PC-3 (cell line): ENCODE results near the gene ZNF660. TPM values are rescaled to one million over a fixed set of nuclear protein-coding genes. Genes with fewer than 3 reads are reported as not detected.
"Not testable (repeated sequence)": the region's sequence is repeated elsewhere in the genome, so short reads cannot be mapped to it uniquely, and the experiment has no call there.

ENCODE experiments used
- ATAC-seq: fragments of 200-7000 bp; cut with Tn5 transposase; 2 replicates; pipeline ENCODE4 v1.9.1; 2020; ENCODE audit warnings: mild to moderate bottlenecking, moderate library complexity
- Bru-seq: library from RNA; stranded (reverse); fragments of 400-500 nt; gene quantifications from one replicate; lab custom pipeline; 2021; lab: Mats Ljungman, UMichigan
- BruChase-seq, 2 experiments: library from RNA; stranded (reverse); fragments of 400-500 nt; gene quantifications; one replicate each; lab custom pipeline; 2021; lab: Mats Ljungman, UMichigan
- BruUV-seq: library from RNA; stranded (reverse); fragments of 400-500 nt; replicated peaks from 2 replicates; lab custom pipeline; 2021; lab: Mats Ljungman, UMichigan
- CTCF ChIA-PET: fragments of 300-600 bp; sonication (Branson Sonifier 250); formaldehyde crosslinking; loops from one replicate; lab custom pipeline; 2022; ENCODE audit warnings: antibody characterized with exemption; lab: Charles Lee
- POLR2A ChIA-PET: fragments of 300-600 bp; sonication (Branson Sonifier 250); formaldehyde crosslinking; loops from one replicate; lab custom pipeline; 2022; ENCODE audit warnings: antibody characterized with exemption; ENCODE audit not compliant: unreplicated experiment; lab: Charles Lee
- DNase-seq: peaks from one replicate; pipeline ENCODE4 v3.0.0-alpha.2; 2015
- H2AFZ ChIP-seq: fragments of 300-600 bp; sonication (generic); 2 replicates; pipeline ENCODE4 v1.6.0; 2016; ENCODE audit warnings: antibody characterized with exemption, low read length
- H3F3A ChIP-seq: fragments of 300-600 bp; sonication (generic); one replicate; pipeline ENCODE4 v1.6.0; 2017; ENCODE audit warnings: antibody characterized with exemption, low read length, control low read depth, mild to moderate bottlenecking; ENCODE audit not compliant: unreplicated experiment
- H3K27ac ChIP-seq: fragments of 300-600 bp; sonication (generic); 2 replicates; pipeline ENCODE4 v1.5.1; 2016; ENCODE audit warnings: mild to moderate bottlenecking, low read length
- H3K27me3 ChIP-seq: fragments of 300-600 bp; sonication (generic); 2 replicates; pipeline ENCODE4 v1.6.1; 2016; ENCODE audit warnings: low read length, mixed read lengths
- H3K36me3 ChIP-seq: fragments of 300-600 bp; sonication (generic); 2 replicates; pipeline ENCODE4 v1.6.1; 2016; ENCODE audit warnings: low read depth, mixed run types, low read length, mixed read lengths
- H3K4me1 ChIP-seq: fragments of 300-600 bp; sonication (generic); 2 replicates; pipeline ENCODE4 v1.5.1; 2016; ENCODE audit warnings: low read length; ENCODE audit not compliant: insufficient read depth
- H3K4me2 ChIP-seq: fragments of 300-600 bp; sonication (generic); 2 replicates; pipeline ENCODE4 v1.6.0; 2016; ENCODE audit warnings: low read length
- H3K4me3 ChIP-seq: fragments of 300-600 bp; sonication (generic); 2 replicates; pipeline ENCODE4 v1.5.1; 2016; ENCODE audit warnings: mild to moderate bottlenecking, low read length, mixed read lengths
- H3K79me2 ChIP-seq: fragments of 300-600 bp; sonication (generic); 2 replicates; pipeline ENCODE4 v1.6.1; 2017; ENCODE audit warnings: low read length, mixed read lengths
- H3K9ac ChIP-seq: fragments of 300-600 bp; sonication (generic); 2 replicates; pipeline ENCODE4 v1.6.0; 2016; ENCODE audit warnings: mild to moderate bottlenecking, low read length
- H3K9me2 ChIP-seq: fragments of 300-600 bp; sonication (generic); replicated peaks from 2 replicates; pipeline ENCODE4 v1.6.1; 2016; ENCODE audit warnings: mixed run types, low read length, mixed read lengths
- H3K9me3 ChIP-seq: fragments of 300-600 bp; sonication (generic); 2 replicates; pipeline ENCODE4 v1.6.1; 2016; ENCODE audit warnings: low read length, mixed read lengths
- H4K20me1 ChIP-seq: fragments of 300-600 bp; sonication (generic); 2 replicates; pipeline ENCODE4 v1.6.1; 2016; ENCODE audit warnings: low read length, mixed read lengths
- CTCF ChIP-seq: fragments of 300-600 bp; sonication (generic); conservative IDR thresholded peaks from 2 replicates; pipeline ENCODE4 v1.5.1; 2017; ENCODE audit warnings: antibody characterized with exemption, low read depth, mild to moderate bottlenecking, low read length
- EZH2 ChIP-seq: fragments of 300-600 bp; sonication (generic); IDR thresholded peaks from one replicate; pipeline ENCODE4 v1.6.1; 2017; ENCODE audit warnings: antibody characterized with exemption, mild to moderate bottlenecking, low read length; ENCODE audit not compliant: unreplicated experiment
- EZH2phosphoT487 ChIP-seq: fragments of 300-600 bp; sonication (generic); IDR thresholded peaks from 2 replicates; pipeline ENCODE4 v1.6.1; 2018; ENCODE audit warnings: mild to moderate bottlenecking, antibody characterized with exemption, low read length, borderline replicate concordance
- intact Hi-C: fragments of 100-400 bp; cut with micrococcal nuclease; formaldehyde crosslinking; loops from 2 replicates; pipeline ENCODE4 v1.9.0; 2023
- long read RNA-seq: library from polyadenylated mRNA; unstranded; transcript quantifications from one replicate; pipeline ENCODE4 v2.0.0, GENCODE V29; 2021; ENCODE audit not compliant: unreplicated experiment
- total RNA-seq: library from RNA; depleted of rRNA; stranded (reverse); fragments of >200 nt; gene quantifications from 2 replicates; pipeline ENCODE4 v1.2.3, GENCODE V29; 2014; rRNA removed

Gene ZNF660
- not detected in 2 replicates for total RNA-seq
- Bru-seq, nascent RNA, result percentile 9 among the genes with signal in this experiment
- not detected for BruChase-seq, experiment 1, labeled RNA remaining after a 6-hour chase
- BruChase-seq, experiment 2, labeled RNA remaining after a 2-hour chase, result percentile 8 among the genes with signal in this experiment
- long read RNA-seq, result 0 reads

GRCh38 chr3:44584646-44585501 lies at the start of gene ZNF660:
TSS of gene ZNF660 (plus strand) at chr3:44584964. CDS start at chr3:44594194, 9,230 bp downstream.
- DNase-seq (peak; percentile 26), ATAC-seq (no peak)
- no peaks in the 10 kb centered on the region for H3F3A ChIP-seq
- TF ChIP-seq EZH2 (no peak), EZH2phosphoT487 (no peak), CTCF (no peak)
- H3K79me2 ChIP-seq, result no peaks in the 10 kb centered on the region
- H3K4me2 ChIP-seq, result no peak within 1 kb of the TSS
- ChIA-PET CTCF (no interaction called here), POLR2A (no interaction called here)
- H4K20me1 ChIP-seq, result no peaks in the 10 kb centered on the region
- no peaks in the 10 kb centered on the region for H3K9me3 ChIP-seq
- no peaks in the 10 kb centered on the region; the same call in 1 of the 2 replicates for H3K4me1 ChIP-seq
- no peaks in the 10 kb centered on the region for H3K36me3 ChIP-seq
- intact Hi-C loops, result no loop called here
- no peaks in the 10 kb centered on the region for H3K27me3 ChIP-seq
- no peak within 1 kb of the TSS for H3K9ac ChIP-seq
- H3K27ac ChIP-seq, result no peak within 1 kb of the TSS
- no peak within 1 kb of the TSS for H2AFZ ChIP-seq
- no peak within 1 kb of the TSS for H3K4me3 ChIP-seq
- BruUV-seq, result no TSS peak
- H3K9me2 ChIP-seq, result no peaks in the 10 kb centered on the region

- POLR2A ChIA-PET, result no interaction called here
- no peaks in the 10 kb centered on the region for H3K9me3 ChIP-seq
- intact Hi-C loops, result loop anchor here (10.0 kb wide), 1 partner anchor 449 kb away; no protein-coding TSS in a partner anchor
- no peaks in the 10 kb centered on the region for H3F3A ChIP-seq
- H3K9ac ChIP-seq, result no peak overlapping the region
- no peaks in the 10 kb centered on the region for H3K4me1 ChIP-seq
- H3K4me3 ChIP-seq, result no peak overlapping the region
- H4K20me1 ChIP-seq, result no peaks in the 10 kb centered on the region
- DNase-seq (no peak), ATAC-seq (no peak)
- no peak overlapping the region for H3K27ac ChIP-seq
- H3K79me2 ChIP-seq, result no peaks in the 10 kb centered on the region
- no peaks in the 10 kb centered on the region for H3K9me2 ChIP-seq
- no peak overlapping the region for H3K4me2 ChIP-seq
- TF ChIP-seq EZH2phosphoT487 (no peak), CTCF (no peak), EZH2 (no peak)
- peaks cover 6% of the 10 kb centered on the region; the same call in 1 of the 2 replicates for H3K27me3 ChIP-seq
- no TSS peak for BruUV-seq
- no peak overlapping the region for H2AFZ ChIP-seq
- H3K36me3 ChIP-seq, result no peaks in the 10 kb centered on the region
- CTCF ChIA-PET, result no interaction called here
Observed at GRCh38 chr3:44535364-44535763, 49.4 kb upstream of the ZNF660 start.

- H3K4me2 ChIP-seq, H3K27me3 ChIP-seq, H3K9ac ChIP-seq, H3K36me3 ChIP-seq, H3K9me3 ChIP-seq, CTCF ChIA-PET, H4K20me1 ChIP-seq, DNase-seq, POLR2A ChIA-PET, H3K4me1 ChIP-seq, intact Hi-C loops, H3F3A ChIP-seq, H3K9me2 ChIP-seq, H3K27ac ChIP-seq, ATAC-seq, H3K4me3 ChIP-seq, BruUV-seq, H2AFZ ChIP-seq, H3K79me2 ChIP-seq: not testable (repeated sequence)
Observed at GRCh38 chr3:44544811-44545210, 40.0 kb upstream of the ZNF660 start.
